GM12878 (cell line): ENCODE measurements around the gene EXOSC1.

Source experiments
- CTCF ChIP-seq, 3 experiments: IDR thresholded peaks in 2 of 3; conservative IDR thresholded peaks in 1 of 3; 2 replicates each; pipeline ENCODE4 v1.5.1; 2011; ENCODE audit warnings: low read depth in 3 of 3, low read length in 3 of 3, mild to moderate bottlenecking in 3 of 3, control low read depth in 2 of 3, moderate library complexity in 2 of 3, inconsistent platforms in 1 of 3, mixed read lengths in 1 of 3; ENCODE audit not compliant: control insufficient read depth in 2 of 3, insufficient read depth in 1 of 3; ENCODE audit errors: extremely low read depth in 1 of 3
- EP300 ChIP-seq, 2 experiments: fragments of 150-350 bp in 1 of 2; IDR thresholded peaks; 2 replicates each; pipeline ENCODE4 v1.6.1; 2011 to 2012; ENCODE audit warnings: low read depth in 2 of 2, low read length in 2 of 2, borderline replicate concordance in 1 of 2, improper control_type of control experiment in 1 of 2, inconsistent platforms in 1 of 2; ENCODE audit not compliant: control insufficient read depth in 1 of 2
- EZH2 ChIP-seq: IDR thresholded peaks from 2 replicates; pipeline ENCODE4 v1.6.1; 2012; ENCODE audit warnings: low read depth, mild to moderate bottlenecking, control low read depth, inconsistent platforms, low read length, borderline replicate concordance; ENCODE audit not compliant: control insufficient read depth
- IRF4 ChIP-seq: IDR thresholded peaks from 2 replicates; pipeline ENCODE4 v1.6.1; 2011; ENCODE audit warnings: low read depth, low read length
- ZBTB40 ChIP-seq: fragments of 450-650 bp; IDR thresholded peaks from 2 replicates; pipeline ENCODE4 v1.6.1; 2016; ENCODE audit warnings: mild to moderate bottlenecking, moderate library complexity, borderline replicate concordance

GRCh38 chr10:97416565-97416964 is 29.2 kb downstream of the EXOSC1 start:
- no peak for TF ChIP-seq EP300 (IDR thresholded peaks at IDR 0.05; ENCODE audit: borderline replicate concordance in 1 of 2, control insufficient read depth in 1 of 2, low read depth in 2 of 2, low read length in 2 of 2)
- no peak for TF ChIP-seq CTCF (IDR thresholded peaks at IDR 0.05 in 2 of 3, conservative IDR thresholded peaks at IDR 0.05 in 1 of 3; ENCODE audit: control insufficient read depth in 2 of 3, extremely low read depth in 1 of 3, insufficient read depth in 1 of 3, low read depth in 3 of 3, low read length in 3 of 3)
- TF ChIP-seq IRF4, result no peak
- TF ChIP-seq ZBTB40, result no peak
- no peak for TF ChIP-seq EZH2
